H1 (cell line): ENCODE results near the gene RAB41. TPM values are rescaled to one million over a fixed set of nuclear protein-coding genes. Genes with fewer than 3 reads are reported as not detected.

Experiments
- CTCF ChIA-PET: fragments of 300-600 bp; sonication (Branson Sonifier 250); formaldehyde crosslinking; loops from one replicate; lab custom pipeline; 2021; ENCODE audit not compliant: partially characterized antibody; lab: Charles Lee
- POLR2A ChIA-PET: fragments of 300-600 bp; sonication (Branson Sonifier 250); formaldehyde crosslinking; loops from one replicate; lab custom pipeline; 2021; ENCODE audit warnings: inconsistent platforms; ENCODE audit not compliant: partially characterized antibody; lab: Charles Lee
- DNase-seq, 2 experiments: peaks; one replicate each; pipeline versions ENCODE4 v3.0.0 to v3.0.0-alpha.2; 2010 to 2022; ENCODE audit warnings: low spot score in 2 of 2, low read depth in 1 of 2, mixed read lengths in 1 of 2
- FAIRE-seq: peaks from 2 replicates; lab custom pipeline; 2011; peaks lifted over from hg19 to GRCh38; lab: Jason Lieb, UNC
- H2AFZ ChIP-seq: 2 replicates; pipeline ENCODE4 v1.8.1; 2012; ENCODE audit warnings: low read length, inconsistent platforms
- H2AK5ac ChIP-seq: 2 replicates; pipeline ENCODE4 v1.6.1; 2013; ENCODE audit warnings: low read depth, low read length
- H2BK120ac ChIP-seq: replicated peaks from 2 replicates; pipeline ENCODE3; 2013; ENCODE audit warnings: low read depth, low read length, inconsistent platforms
- H2BK12ac ChIP-seq: 2 replicates; pipeline ENCODE4 v1.6.1; 2013; ENCODE audit warnings: low read depth, low read length
- H2BK15ac ChIP-seq: 2 replicates; pipeline ENCODE4 v1.6.1; 2013; ENCODE audit warnings: low read length
- H2BK20ac ChIP-seq: 2 replicates; pipeline ENCODE4 v1.6.1; 2013; ENCODE audit warnings: low read length
- H2BK5ac ChIP-seq: 2 replicates; pipeline ENCODE4 v1.6.1; 2013; ENCODE audit warnings: low read depth, low read length
- H3K14ac ChIP-seq: 2 replicates; pipeline ENCODE4 v1.6.1; 2013; ENCODE audit warnings: inconsistent platforms; ENCODE audit not compliant: insufficient read length
- H3K18ac ChIP-seq: 2 replicates; pipeline ENCODE4 v1.6.1; 2013; ENCODE audit warnings: low read length; ENCODE audit errors: extremely low read depth
- H3K23ac ChIP-seq: 2 replicates; pipeline ENCODE4 v1.6.1; 2013; ENCODE audit warnings: inconsistent platforms; ENCODE audit not compliant: insufficient read length
- H3K23me2 ChIP-seq: 2 replicates; pipeline ENCODE4 v1.6.1; 2013; ENCODE audit warnings: low read depth, low read length
- H3K27ac ChIP-seq: 2 replicates; pipeline ENCODE4 v1.6.1; 2011; ENCODE audit warnings: low read depth, low read length, inconsistent platforms
- H3K27me3 ChIP-seq, 4 experiments: replicated peaks in 1 of 4; 1 replicate in 1 of 4; 2 replicates in 3 of 4; pipeline versions ENCODE4 v1.6.1 to v1.8.1; 2011 to 2013; ENCODE audit warnings: low read length in 3 of 4, mild to moderate bottlenecking in 3 of 4, inconsistent platforms in 2 of 4, mixed read lengths in 2 of 4, moderate library complexity in 1 of 4; ENCODE audit not compliant: control insufficient read depth in 3 of 4, insufficient read depth in 3 of 4; ENCODE audit errors: extremely low read depth in 1 of 4
- H3K36me3 ChIP-seq, 4 experiments: 2 replicates each; pipeline versions ENCODE4 v1.6.1 to v1.8.1; 2011 to 2013; ENCODE audit warnings: mild to moderate bottlenecking in 4 of 4, low read length in 3 of 4, moderate library complexity in 2 of 4, control low read depth in 1 of 4, inconsistent platforms in 1 of 4; ENCODE audit not compliant: insufficient read depth in 4 of 4, control insufficient read depth in 2 of 4
- H3K4ac ChIP-seq: replicated peaks from 2 replicates; pipeline ENCODE3; 2013; ENCODE audit warnings: low read length, low read depth, mixed read lengths, inconsistent platforms; ENCODE audit not compliant: insufficient read length
- H3K4me1 ChIP-seq, 4 experiments: replicated peaks in 1 of 4; 1 replicate in 1 of 4; 2 replicates in 3 of 4; pipeline versions ENCODE4 v1.6.1 to v1.8.1; 2011 to 2013; ENCODE audit warnings: low read length in 3 of 4, inconsistent platforms in 2 of 4, mixed read lengths in 1 of 4; ENCODE audit not compliant: insufficient read depth in 4 of 4, control insufficient read depth in 3 of 4
- H3K4me2 ChIP-seq, 2 experiments: 2 replicates each; pipeline versions ENCODE4 v1.6.1 to v1.8.1; 2011 to 2013; ENCODE audit warnings: low read depth in 2 of 2, low read length in 2 of 2, control low read depth in 1 of 2, inconsistent platforms in 1 of 2, mild to moderate bottlenecking in 1 of 2; ENCODE audit not compliant: insufficient read depth in 1 of 2
- H3K4me3 ChIP-seq, 4 experiments: fragments of 200-600, 300-600 bp in 1 of 4; sonication (generic), shearing (Covaris generic), sonication (Bioruptor Twin) in 1 of 4; 2 replicates each; pipeline versions ENCODE4 v1.5.1 to v1.8.1; 2011 to 2016; ENCODE audit warnings: low read length in 4 of 4, low read depth in 3 of 4, control low read depth in 2 of 4, inconsistent platforms in 2 of 4, mild to moderate bottlenecking in 2 of 4, mixed read lengths in 1 of 4, moderate library complexity in 1 of 4; ENCODE audit not compliant: insufficient read depth in 2 of 4; ENCODE audit errors: extremely low read depth in 1 of 4
- H3K56ac ChIP-seq: replicated peaks from 2 replicates; pipeline ENCODE3; 2013; ENCODE audit warnings: low read depth, mild to moderate bottlenecking, mixed read lengths, low read length, inconsistent platforms; ENCODE audit not compliant: insufficient read length
- H3K79me1 ChIP-seq: 2 replicates; pipeline ENCODE4 v1.6.1; 2013; ENCODE audit warnings: low read depth, low read length, control low read depth
- H3K79me2 ChIP-seq, 2 experiments: 2 replicates each; pipeline versions ENCODE4 v1.6.1 to v1.8.1; 2012 to 2013; ENCODE audit warnings: low read length in 2 of 2, mild to moderate bottlenecking in 2 of 2, inconsistent platforms in 1 of 2; ENCODE audit not compliant: insufficient read depth in 2 of 2, control insufficient read depth in 1 of 2
- H3K9ac ChIP-seq, 4 experiments: replicated peaks in 1 of 4; 1 replicate in 1 of 4; 2 replicates in 3 of 4; pipeline versions ENCODE4 v1.6.1 to v1.8.1; 2011 to 2013; ENCODE audit warnings: low read depth in 3 of 4, low read length in 3 of 4, control low read depth in 2 of 4, mild to moderate bottlenecking in 2 of 4, moderate library complexity in 2 of 4, inconsistent platforms in 1 of 4; ENCODE audit errors: extremely low read depth in 1 of 4
- H3K9me3 ChIP-seq, 2 experiments: 2 replicates each; pipeline versions ENCODE4 v1.6.1 to v1.8.1; 2012 to 2013; ENCODE audit warnings: mild to moderate bottlenecking in 2 of 2, moderate library complexity in 2 of 2, control low read depth in 1 of 2, inconsistent platforms in 1 of 2, low read depth in 1 of 2, low read length in 1 of 2, mixed read lengths in 1 of 2; ENCODE audit not compliant: insufficient read depth in 2 of 2
- H4K20me1 ChIP-seq, 2 experiments: replicated peaks in 1 of 2; 2 replicates each; pipeline versions ENCODE3 to v1.8.1; 2011 to 2013; ENCODE audit warnings: inconsistent platforms in 2 of 2, low read length in 2 of 2, mild to moderate bottlenecking in 1 of 2; ENCODE audit not compliant: insufficient read depth in 2 of 2, control insufficient read depth in 1 of 2
- H4K5ac ChIP-seq: 2 replicates; pipeline ENCODE4 v1.6.1; 2013; ENCODE audit warnings: low read length, low read depth, mixed read lengths, inconsistent platforms; ENCODE audit not compliant: insufficient read length
- H4K8ac ChIP-seq: 2 replicates; pipeline ENCODE4 v1.8.0; 2013; ENCODE audit warnings: mild to moderate bottlenecking, moderate library complexity, low read length, inconsistent platforms; ENCODE audit not compliant: insufficient read depth; ENCODE audit errors: extremely low read depth
- H4K91ac ChIP-seq: replicated peaks from 2 replicates; pipeline ENCODE3; 2013; ENCODE audit warnings: low read length, mixed read lengths, inconsistent platforms; ENCODE audit not compliant: insufficient read length
- GTF2F1 ChIP-seq: IDR thresholded peaks from 2 replicates; pipeline ENCODE4 v1.6.1; 2012; ENCODE audit warnings: low read depth, low read length, improper control_type of control experiment, borderline replicate concordance
- NANOG ChIP-seq: IDR thresholded peaks from 2 replicates; pipeline ENCODE4 v1.6.1; 2011; ENCODE audit warnings: low read length, low read depth, mild to moderate bottlenecking, inconsistent platforms; ENCODE audit not compliant: insufficient read depth, poor library complexity, severe bottlenecking
- RFX5 ChIP-seq: IDR thresholded peaks from 2 replicates; pipeline ENCODE4 v1.6.1; 2011; ENCODE audit warnings: low read depth, low read length, improper control_type of control experiment, borderline replicate concordance
- WGBS, 2 experiments: shearing (Covaris generic) in 1 of 2; methylation state at CpG; one replicate each; pipeline versions ENCODE4 v1.1.6 to v1.1.7; 2013 to 2015; ENCODE audit warnings: low lambda C conversion rate in 2 of 2, mixed read lengths in 2 of 2, inconsistent platforms in 1 of 2, low coverage in 1 of 2, missing lambda C conversion rate in 1 of 2; ENCODE audit not compliant: insufficient replicate concordance in 2 of 2, insufficient coverage in 1 of 2, insufficient read length in 1 of 2; ENCODE audit errors: extremely low coverage in 1 of 2, missing lambda C conversion rate in 1 of 2; 5-methylcytosine and 5-hydroxymethylcytosine counted together
- polyA plus RNA-seq, 7 experiments: library from polyadenylated mRNA; depleted of rRNA in 3 of 7; stranded (reverse) in 5 of 7; unstranded in 2 of 7; fragments of >200 nt in 5 of 7; fragments of 200-250 nt in 2 of 7; gene quantifications; 1 replicate in 5 of 7; 2 replicates in 1 of 7; 4 replicates in 1 of 7; pipeline versions ENCODE4 v1.2.1 to v1.2.3, GENCODE V29; 2011 to 2013; ENCODE audit warnings: missing spikeins in 2 of 7, mixed read lengths in 2 of 7
- total RNA-seq: library from RNA; stranded (reverse); fragmentation: NEBNext Ultra II Directional; extraction: Animal tissue kit (Norgen Biotek cat#: 25700); gene quantifications from 2 replicates; pipeline ENCODE4 v1.2.1, GENCODE V29; 2021

Gene RAB41
- total and polyA plus RNA-seq, 2 of the 8 experiments (the other 6 are each of a cell fraction or from before 2014, with no cell fraction given): not detected

GRCh38 chrX:70279081-70279480 lies 2.9 kb upstream of the RAB41 start:
- H2AK5ac ChIP-seq: no peak overlapping the region
- no peaks in the 10 kb centered on the region for H3K36me3 ChIP-seq
- no peak overlapping the region for H2BK5ac ChIP-seq
- H3K9ac ChIP-seq: no peak overlapping the region
- ChIA-PET CTCF (no interaction called here), POLR2A (interaction anchor here (0.6 to 1.3 kb wide), 2 partner anchors 224 to 290 kb away, joined by 3 to 4 read pairs; no protein-coding TSS in a partner anchor)
- H3K79me1 ChIP-seq: no peaks in the 10 kb centered on the region
- no peaks in the 10 kb centered on the region for H3K9me3 ChIP-seq
- H4K5ac ChIP-seq: no peak overlapping the region
- FAIRE-seq: no peak
- H3K4me1 ChIP-seq: no peaks in the 10 kb centered on the region
- no peak overlapping the region for H2BK20ac ChIP-seq
- no peak overlapping the region for H2BK15ac ChIP-seq
- no peak overlapping the region for H2AFZ ChIP-seq
- no peak overlapping the region for H4K91ac ChIP-seq
- no peak overlapping the region for H3K56ac ChIP-seq
- no peak overlapping the region for H3K14ac ChIP-seq
- H3K79me2 ChIP-seq: no peaks in the 10 kb centered on the region
- 88% methylated on average over 3 of the region's 3 CpGs; no CpG with 5 or more reads in 1 of the 2 experiments for WGBS, 2 experiments
- H4K8ac ChIP-seq: no peak overlapping the region
- H3K23ac ChIP-seq: no peak overlapping the region
- H3K4ac ChIP-seq: no peak overlapping the region
- no peaks in the 10 kb centered on the region for H4K20me1 ChIP-seq
- H3K18ac ChIP-seq: no peak overlapping the region
- H3K27me3 ChIP-seq: no peaks in the 10 kb centered on the region
- no peak for DNase-seq
- no peak overlapping the region for H3K4me3 ChIP-seq
- no peak overlapping the region for H2BK120ac ChIP-seq
- H3K23me2 ChIP-seq: no peaks in the 10 kb centered on the region
- no peak overlapping the region for H3K4me2 ChIP-seq
- no peak overlapping the region for H3K27ac ChIP-seq
- no peak overlapping the region for H2BK12ac ChIP-seq
- TF ChIP-seq NANOG (no peak), RFX5 (no peak), GTF2F1 (no peak)
